ENCODE results near the gene KRT24.

The KRT24 gene

GRCh38 chr17:40695874-40696472 is 7.6 kb downstream of the KRT24 start:
- no peak for DNase-seq (ENCODE audit: low read depth, low spot score)

GRCh38 chr17:40694584-40694983 is 9.0 kb downstream of the KRT24 start:
- DNase-seq (ENCODE audit: low read depth, low spot score), result no peak

GRCh38 chr17:40687106-40687505 is 16.4 kb downstream of the KRT24 start:
- DNase-seq (ENCODE audit: low read depth, low spot score), result no peak

DNA sequence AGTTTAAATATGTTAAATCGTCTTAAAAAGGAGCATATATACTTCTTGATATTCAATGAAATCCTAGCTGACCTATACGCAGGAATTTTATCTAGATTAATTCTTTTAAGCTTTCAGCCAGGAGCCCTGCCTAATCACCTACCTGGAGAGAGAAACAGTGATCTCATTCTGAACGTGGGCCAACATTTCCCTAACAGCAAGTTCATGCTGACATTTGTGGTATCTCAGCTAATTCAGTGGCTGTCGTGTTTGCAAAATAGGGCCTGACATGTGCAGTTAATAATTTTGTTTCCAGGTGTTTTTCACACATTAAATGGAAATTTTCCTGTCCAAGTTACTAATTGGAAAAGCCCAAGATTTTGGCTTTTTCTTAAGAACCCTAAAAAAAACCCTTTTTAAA is 17.4 kb downstream of the KRT24 start:
- DNase-seq (ENCODE audit: low read depth, low spot score), result no peak

- DNase-seq (ENCODE audit: low read depth, low spot score), result no peak
Measured at GRCh38 chr17:40680998-40681397, 22.6 kb downstream of the KRT24 start.

DNA sequence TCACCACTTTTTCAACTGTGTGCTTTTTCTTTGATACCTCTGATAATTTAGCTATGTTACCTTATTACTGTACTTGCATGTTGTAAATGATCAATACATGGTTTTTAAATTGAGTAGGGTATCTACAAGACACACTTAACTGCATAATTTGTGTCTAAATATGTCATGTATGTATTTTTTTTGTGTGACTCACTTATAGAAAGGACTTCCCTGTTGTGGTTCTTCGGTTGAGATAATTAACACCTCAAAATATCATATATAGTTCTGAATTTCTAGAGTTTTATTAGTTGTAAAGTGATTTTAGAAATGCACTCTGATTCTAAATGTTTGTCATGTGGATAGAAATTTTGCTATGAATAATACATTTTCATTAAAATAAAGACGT is 24.0 kb downstream of the KRT24 start:
- DNase-seq (ENCODE audit: low read depth, low spot score), result no peak

- DNase-seq (ENCODE audit: low read depth, low spot score), result peak; percentile 2
Measured at GRCh38 chr17:40678902-40679522, 24.5 kb downstream of the KRT24 start.

GRCh38 chr17:40675905-40676304 is 27.6 kb downstream of the KRT24 start:
- DNase-seq (ENCODE audit: low read depth, low spot score), result no peak

GRCh38 chr17:40672654-40673053 is 30.9 kb downstream of the KRT24 start:
- DNase-seq (ENCODE audit: low read depth, low spot score), result no peak

DNA sequence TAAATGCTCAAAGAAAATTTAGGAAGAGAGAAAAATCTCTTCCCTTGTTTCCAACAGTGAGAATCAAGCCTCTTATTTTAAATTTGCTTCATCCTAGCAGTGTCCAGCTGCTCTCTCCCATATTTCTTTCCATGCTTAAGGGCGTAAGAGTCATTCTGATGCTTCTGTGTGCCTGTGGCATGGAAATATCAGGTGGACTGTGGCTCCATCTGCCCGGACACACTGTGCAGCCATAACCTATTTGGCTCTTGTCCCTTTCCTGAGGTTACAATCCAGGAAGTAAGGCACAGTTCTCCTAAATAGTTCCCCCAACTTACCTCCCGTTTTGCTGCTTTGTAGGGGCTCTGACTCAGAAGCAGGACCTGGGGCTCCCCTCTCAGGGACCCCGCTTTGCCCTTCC is 32.3 kb downstream of the KRT24 start:
- DNase-seq (ENCODE audit: low read depth, low spot score), result no peak

DNA sequence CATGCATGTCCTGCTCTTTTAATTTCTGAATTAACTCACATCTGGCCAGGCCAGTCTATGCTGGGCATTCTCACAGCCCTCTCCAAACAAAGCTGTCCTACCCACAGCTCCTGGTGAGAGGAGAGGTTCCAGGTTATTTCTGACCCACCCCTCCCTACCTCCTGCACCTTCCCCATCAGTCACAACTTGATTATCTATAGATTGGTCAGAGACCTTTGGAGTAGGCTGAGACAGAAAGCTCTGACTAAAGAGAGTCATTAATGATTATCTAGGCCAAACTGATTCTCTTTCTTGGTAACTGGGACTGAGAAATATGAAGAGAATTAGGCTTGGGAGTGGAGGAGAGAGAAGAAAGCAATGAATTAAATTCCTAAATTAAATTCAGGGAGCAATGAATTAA is 37.2 kb downstream of the KRT24 start:
- DNase-seq (ENCODE audit: low read depth, low spot score), result no peak

DNA sequence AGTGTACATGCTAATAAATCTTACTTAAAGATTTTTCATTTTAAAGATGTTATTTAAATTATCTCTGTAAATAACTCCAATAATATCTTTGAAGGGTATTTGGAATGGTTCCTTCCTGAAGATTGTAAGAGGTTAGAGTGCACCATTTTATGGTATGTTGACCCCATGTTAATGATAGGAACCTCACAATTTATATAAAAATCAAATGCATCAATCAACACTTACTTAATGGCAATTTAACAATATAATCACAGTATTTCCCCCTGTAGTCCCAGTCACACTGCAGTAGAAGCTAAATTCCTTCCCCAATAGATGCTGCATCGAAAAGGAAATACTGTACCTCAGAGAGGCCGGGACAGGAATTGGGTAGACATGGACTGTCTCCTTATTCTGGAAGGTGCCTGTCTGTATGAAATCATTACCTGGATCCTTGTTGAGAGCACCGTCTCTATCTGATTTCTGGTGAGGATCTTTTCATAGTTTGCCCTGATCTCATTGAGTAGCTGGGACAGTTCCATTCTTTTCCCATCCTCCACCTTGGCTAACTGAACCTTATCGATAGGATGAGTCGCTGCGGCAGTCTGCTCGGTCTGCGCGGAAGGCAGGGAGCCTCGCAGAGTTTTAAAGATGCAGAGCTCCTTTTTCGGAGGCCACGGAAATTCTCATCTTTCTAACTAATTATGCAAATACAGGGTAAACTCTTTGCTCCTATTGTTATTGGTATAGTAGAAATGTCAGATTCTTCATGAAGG is 38.8 kb downstream of the KRT24 start, which contains the start of gene KRT222:
TSS of gene KRT222 (minus strand) at position 596 of the 752 bp plus-strand sequence. CDS start at position 518, 78 bp downstream.
- DNase-seq (ENCODE audit: low read depth, low spot score), result peak; percentile 3

DNA sequence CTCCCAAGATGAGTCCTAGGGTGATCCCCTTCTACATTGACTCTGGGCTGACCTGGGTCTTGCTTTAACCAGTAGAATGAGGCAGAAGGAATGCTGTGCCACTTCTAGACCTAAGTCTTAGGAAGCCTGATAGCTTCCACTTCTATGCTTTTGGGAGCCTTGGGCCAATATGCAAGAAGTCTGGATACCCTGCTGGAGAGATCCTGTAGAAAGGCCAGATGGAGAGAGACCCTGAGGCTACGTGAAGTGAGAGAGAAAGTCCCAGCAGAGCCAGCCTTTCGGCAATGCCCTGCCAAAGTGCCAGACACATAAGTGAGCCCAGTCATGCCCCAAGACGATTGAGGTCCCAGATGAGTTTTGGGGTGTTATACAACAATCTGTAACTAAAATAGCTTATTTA is 40.3 kb downstream of the KRT24 start:
- DNase-seq (ENCODE audit: low read depth, low spot score), result no peak

- DNase-seq (ENCODE audit: low read depth, low spot score), result no peak
Measured at GRCh38 chr17:40659911-40660310, 43.6 kb downstream of the KRT24 start.

DNA sequence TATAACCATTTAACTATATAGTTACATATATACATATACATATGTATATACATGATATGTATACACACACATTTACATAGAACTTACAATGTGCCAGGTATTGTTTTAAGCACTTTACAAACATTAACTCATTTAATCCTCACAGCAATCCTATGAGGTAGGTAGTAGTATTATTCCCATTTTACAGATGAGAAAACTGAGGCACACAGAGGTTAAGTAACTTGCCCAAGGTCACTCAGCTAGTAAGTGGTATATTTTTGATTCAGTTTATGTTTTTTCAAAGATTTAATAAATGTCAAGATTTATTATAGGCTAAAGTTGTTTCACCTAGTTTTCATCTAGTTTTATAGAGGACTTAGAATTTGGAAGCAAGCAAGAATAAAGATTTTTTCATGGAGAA is 45.2 kb downstream of the KRT24 start:
- no peak for DNase-seq (ENCODE audit: low read depth, low spot score)

- no peak for DNase-seq (ENCODE audit: low read depth, low spot score)
Measured at GRCh38 chr17:40651939-40652338, 51.6 kb downstream of the KRT24 start.

DNA sequence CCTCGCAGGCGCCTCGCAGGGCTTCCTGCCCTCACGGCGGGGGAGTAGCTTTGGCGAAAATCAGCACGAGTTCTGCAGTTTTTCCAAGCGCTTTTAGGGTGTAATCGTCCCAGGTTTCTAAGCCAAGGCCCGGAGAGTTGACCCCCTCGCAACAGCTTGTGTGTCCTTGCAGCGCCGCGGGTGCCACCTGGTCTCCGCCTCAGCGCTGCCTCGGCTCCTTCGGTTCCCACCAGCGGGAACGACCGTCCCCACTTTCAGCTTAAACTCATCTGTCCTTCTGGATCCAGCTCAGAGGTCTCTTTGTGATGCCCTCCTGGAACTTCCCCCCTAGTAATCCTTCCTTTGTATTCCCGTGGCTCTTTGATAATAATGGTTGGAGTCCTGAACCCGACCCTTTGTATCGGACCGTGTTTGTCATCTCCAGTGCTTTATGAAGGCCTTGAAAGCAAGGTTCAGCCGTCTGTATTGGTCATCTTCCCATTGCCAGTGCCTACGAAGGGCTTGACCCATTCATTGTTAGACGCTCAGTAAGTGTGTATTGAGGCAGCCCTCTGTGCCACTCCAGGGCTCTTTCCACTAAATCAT is 55.1 kb downstream of the KRT24 start:
- DNase-seq (ENCODE audit: low read depth, low spot score), result no peak

Data from astrocyte of the hippocampus (primary cell).